ENCODE data around the gene ING4.
"Not testable (repeated sequence)": the region's sequence is repeated elsewhere in the genome, so short reads cannot be mapped to it uniquely, and the experiment has no call there.

The ING4 gene

DNA sequence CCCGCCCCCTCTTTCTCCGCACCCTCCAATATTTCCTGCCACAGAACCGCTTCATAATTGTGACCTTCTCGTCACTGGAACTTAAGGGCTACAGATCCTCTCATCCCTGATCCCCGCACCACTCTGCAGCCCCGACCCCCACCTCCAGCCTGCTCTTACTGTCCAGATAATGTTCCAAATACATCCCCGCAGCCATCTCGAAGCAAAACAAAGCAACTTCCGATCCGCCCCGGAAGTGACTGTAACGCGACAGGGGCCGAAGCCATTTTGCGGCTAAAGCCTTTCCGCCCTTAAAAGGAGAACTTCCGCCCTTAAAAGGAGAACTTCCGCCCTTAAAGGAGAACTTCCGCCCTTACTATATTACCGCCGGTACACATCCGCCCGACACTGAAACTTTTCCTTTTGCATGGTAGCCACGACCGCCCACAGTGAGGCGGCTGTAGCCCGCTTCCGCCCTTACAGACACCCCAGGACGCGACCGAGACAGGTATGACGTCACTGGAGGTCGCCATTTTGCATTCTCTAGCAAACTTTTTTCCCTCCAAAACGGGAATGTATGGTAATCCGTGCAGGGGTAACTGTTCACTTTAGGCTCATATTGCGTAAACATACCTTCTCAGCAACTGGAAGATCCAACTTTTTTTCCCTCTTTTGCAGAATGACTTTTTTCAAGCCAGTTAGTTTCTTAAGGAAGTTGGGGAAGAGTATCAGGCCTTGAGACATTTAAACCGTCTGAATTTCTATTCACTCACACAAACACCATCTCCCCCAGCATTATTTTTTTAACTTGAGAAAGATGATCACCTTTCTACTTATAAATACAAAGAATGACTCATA lies at the start of gene ING4:
Gene ING4 (minus strand): TSS at position 214 of the 837 bp plus-strand sequence. CDS start 18 bp downstream, at position 196.
- in situ Hi-C loops (cut with MboI; ENCODE audit: low sequenced_read_pairs), result no loop called here

GRCh38 chr12:6708960-6709394 lies 46.1 kb upstream of the ING4 start:
- in situ Hi-C loops (cut with MboI; ENCODE audit: low sequenced_read_pairs), result no loop called here

- in situ Hi-C loops (cut with MboI; ENCODE audit: low sequenced_read_pairs), result not testable (repeated sequence)
These were observed 45.4 kb upstream of the ING4 start for GRCh38 chr12:6708351-6708750.

GRCh38 chr12:6703631-6704030 lies 40.7 kb upstream of the ING4 start:
- in situ Hi-C loops (cut with MboI; ENCODE audit: low sequenced_read_pairs), result no loop called here

GRCh38 chr12:6701078-6701768 lies 38.3 kb upstream of the ING4 start:
- in situ Hi-C loops (cut with MboI; ENCODE audit: low sequenced_read_pairs), result no loop called here

GRCh38 chr12:6700646-6701051 lies 37.7 kb upstream of the ING4 start, which contains the start of gene PIANP:
Gene PIANP (minus strand): TSS chr12:6700815. CDS start chr12:6698061, 2,754 bp downstream.
- in situ Hi-C loops (cut with MboI; ENCODE audit: low sequenced_read_pairs), result no loop called here

- in situ Hi-C loops (cut with MboI; ENCODE audit: low sequenced_read_pairs), result no loop called here
These were observed 37.2 kb upstream of the ING4 start for GRCh38 chr12:6699989-6700645.

- in situ Hi-C loops (cut with MboI; ENCODE audit: low sequenced_read_pairs), result no loop called here
These were observed 36.5 kb upstream of the ING4 start for GRCh38 chr12:6699259-6699988.

GRCh38 chr12:6698352-6699046 lies 35.6 kb upstream of the ING4 start:
- in situ Hi-C loops (cut with MboI; ENCODE audit: low sequenced_read_pairs), result no loop called here

DNA sequence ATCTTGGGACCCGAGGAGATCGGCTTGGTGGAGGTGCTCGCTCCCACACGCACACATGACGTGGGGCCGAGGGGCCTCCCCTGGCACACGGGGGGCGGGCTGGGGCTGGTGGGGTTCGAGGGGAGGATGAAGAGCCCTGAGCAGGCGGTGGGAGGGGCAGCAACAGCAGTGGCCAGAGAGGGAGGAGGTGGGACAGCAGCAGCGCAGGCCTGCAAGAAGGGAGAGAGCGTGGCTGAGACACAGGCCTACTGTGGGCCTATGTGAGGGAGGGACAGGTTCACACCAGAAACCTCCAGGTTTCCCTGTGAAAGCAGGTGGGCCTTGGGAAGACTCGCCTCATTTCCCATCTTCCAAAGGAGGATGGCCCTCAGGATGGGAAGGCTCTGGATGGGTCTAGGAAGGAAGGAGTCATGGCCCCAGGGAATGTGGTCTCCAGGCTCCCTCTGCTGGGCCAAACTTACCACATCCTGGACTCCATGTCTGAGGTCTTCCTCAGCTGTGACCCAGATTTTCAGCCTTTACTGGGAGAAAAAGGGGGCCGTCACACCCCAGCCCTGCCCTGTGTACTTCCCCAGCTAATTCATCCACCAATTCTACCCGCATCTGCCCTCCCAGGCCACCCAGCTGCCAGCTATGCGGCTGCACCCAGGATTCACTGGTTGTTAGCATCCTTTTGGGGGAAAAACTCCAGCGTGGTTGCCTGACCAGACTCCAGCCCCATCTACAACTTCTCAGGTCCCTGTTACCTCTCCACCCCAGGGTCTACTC lies 34.8 kb upstream of the ING4 start:
- in situ Hi-C loops (cut with MboI; ENCODE audit: low sequenced_read_pairs), result no loop called here

GRCh38 chr12:6696690-6697583 lies 34.0 kb upstream of the ING4 start:
- in situ Hi-C loops (cut with MboI; ENCODE audit: low sequenced_read_pairs), result no loop called here

DNA sequence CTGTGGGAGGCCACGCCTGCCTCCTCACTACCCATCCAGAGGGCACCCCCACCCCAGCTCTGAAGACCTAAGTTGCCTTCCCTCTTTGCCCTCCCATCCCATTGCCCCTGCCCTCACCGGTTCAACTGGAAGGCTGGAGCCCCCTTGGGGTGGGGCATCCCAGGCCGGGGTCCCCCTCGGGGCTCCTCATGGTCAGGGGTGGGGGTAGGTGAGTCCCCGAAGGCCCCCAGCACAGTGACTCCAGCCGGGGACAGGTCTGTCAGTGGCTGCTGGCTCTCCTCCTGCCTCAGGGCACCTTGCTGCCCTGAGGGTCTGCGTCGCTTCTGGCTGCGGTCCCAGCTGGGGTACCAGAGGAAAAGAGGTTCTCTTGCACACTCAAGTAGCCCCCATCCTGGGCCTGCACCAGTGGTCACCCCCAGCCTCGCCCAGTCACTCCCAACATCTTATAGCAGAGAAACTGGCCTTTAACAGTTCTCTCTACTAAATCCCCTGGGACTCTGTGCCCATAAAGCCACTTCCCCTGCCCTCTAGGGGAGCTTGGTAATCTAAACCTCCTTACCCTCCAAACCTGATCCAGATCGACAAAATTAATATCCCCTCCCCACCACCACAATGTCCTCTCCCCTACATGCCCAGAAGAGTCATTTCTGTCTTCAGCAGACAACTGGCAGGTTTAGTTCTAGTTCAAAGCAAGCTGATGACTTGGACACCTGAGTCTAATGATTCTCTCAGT lies 32.6 kb upstream of the ING4 start:
- in situ Hi-C loops (cut with MboI; ENCODE audit: low sequenced_read_pairs), result no loop called here

DNA sequence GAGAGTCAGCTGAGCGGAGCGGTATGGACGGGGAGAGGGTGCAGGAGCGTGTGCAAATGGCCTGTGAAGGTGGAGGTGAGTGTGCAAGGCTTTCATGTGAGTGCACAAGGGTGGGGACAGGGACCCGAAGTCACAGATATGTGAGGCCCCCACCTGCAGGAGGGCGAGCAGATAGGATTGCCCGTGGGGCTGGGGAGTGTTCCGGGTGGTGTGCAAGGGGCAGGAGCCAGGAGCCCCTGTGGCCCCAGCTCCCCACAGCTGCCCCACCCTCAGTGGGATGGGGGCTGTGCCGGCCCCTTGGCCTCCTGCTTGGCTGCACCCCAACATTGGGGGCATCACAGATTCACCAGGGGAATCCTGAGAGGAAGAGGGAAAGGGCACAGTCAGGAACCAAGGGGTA lies 31.8 kb upstream of the ING4 start:
- in situ Hi-C loops (cut with MboI; ENCODE audit: low sequenced_read_pairs), result no loop called here

- in situ Hi-C loops (cut with MboI; ENCODE audit: low sequenced_read_pairs), result no loop called here
These were observed 31.0 kb upstream of the ING4 start for GRCh38 chr12:6693832-6694355.

DNA sequence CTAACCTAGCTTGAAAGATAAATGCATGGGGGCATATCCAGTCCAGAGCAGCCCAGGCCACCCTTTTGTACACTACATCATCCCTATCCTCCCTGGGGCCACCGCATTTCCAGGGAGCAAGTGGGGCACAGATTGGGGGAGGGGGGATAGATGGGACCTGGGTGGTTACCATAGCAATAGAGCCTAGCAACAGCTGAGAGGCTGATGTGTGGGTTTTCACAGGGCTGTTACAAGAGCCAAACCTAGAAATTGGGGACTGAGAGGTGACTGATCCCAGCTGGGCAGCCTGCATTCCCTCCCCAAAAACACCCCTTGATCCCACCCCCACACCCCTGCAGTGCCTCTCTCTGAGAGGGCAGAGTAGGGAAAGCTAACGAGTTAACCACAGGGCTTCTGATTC lies 30.0 kb upstream of the ING4 start:
- in situ Hi-C loops (cut with MboI; ENCODE audit: low sequenced_read_pairs), result no loop called here

DNA sequence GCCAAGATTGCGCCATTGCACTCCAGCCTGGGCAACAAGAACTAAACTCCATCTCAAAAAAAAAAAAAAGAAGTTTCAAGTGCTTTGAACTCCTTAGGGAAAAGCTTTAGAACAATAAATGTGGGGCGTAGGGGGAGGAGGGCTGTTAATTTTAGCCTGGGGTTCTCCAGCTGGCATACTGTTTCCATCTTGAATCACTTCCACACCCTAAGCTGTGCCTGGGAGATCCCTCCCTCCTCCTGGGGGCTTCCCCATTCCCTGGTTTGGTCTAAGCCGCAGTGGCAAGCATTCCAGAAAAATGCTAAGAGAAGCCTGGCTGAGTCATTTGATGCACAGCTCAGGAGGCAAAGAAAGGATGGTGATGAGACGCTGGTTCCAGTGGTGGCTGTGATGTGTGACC lies 28.6 kb upstream of the ING4 start:
- in situ Hi-C loops (cut with MboI; ENCODE audit: low sequenced_read_pairs), result no loop called here

- in situ Hi-C loops (cut with MboI; ENCODE audit: low sequenced_read_pairs), result no loop called here
These were observed 26.3 kb upstream of the ING4 start, which contains the start of gene ZNF384 for GRCh38 chr12:6688999-6689882. Gene ZNF384 (minus strand): TSS chr12:6689375. CDS start chr12:6679520, 9,855 bp downstream.

Measured in hTERT RPE-1 (cell line).